Right cardiac atrium (tissue), 5 donors: ENCODE results near the gene B9D1. TPM values are rescaled to one million over a fixed set of nuclear protein-coding genes. Genes with fewer than 3 reads are reported as not detected.

ENCODE experiments used
- ATAC-seq, 2 donors: fragments of 200-7000 bp; cut with Tn5 transposase; one replicate each; pipeline versions ENCODE4 v1.8.0 to v1.9.1; 2020; ENCODE audit warnings: moderate library complexity in 2 of 2, mild to moderate bottlenecking in 1 of 2
- DNase-seq, 3 donors: peaks; one replicate each; pipeline ENCODE4 v3.0.0-alpha.2; 2020
- H3K27ac ChIP-seq: one replicate; pipeline ENCODE4 v1.5.1; 2013; ENCODE audit warnings: mild to moderate bottlenecking, low read length, control low read depth, moderate library complexity
- H3K27me3 ChIP-seq: one replicate; pipeline ENCODE4 v1.6.1; 2013; ENCODE audit not compliant: control insufficient read depth, insufficient read depth
- H3K4me1 ChIP-seq: one replicate; pipeline ENCODE4 v1.6.1; 2013; ENCODE audit warnings: low read length; ENCODE audit not compliant: control insufficient read depth, insufficient read depth
- H3K4me3 ChIP-seq: one replicate; pipeline ENCODE4 v1.5.1; 2013; ENCODE audit warnings: low read length, control low read depth
- H3K9me3 ChIP-seq: one replicate; pipeline ENCODE4 v1.6.1; 2013; ENCODE audit warnings: low read length; ENCODE audit not compliant: control insufficient read depth
- WGBS: extraction: QIAGEN DNeasy Blood & Tissue Kit; methylation state at CpG from one replicate; pipeline ENCODE4 v1.1.7; 2013; 5-methylcytosine and 5-hydroxymethylcytosine counted together
- intact Hi-C, 4 donors: fragments of 100-400 bp; cut with DNase I; formaldehyde crosslinking; loops; one replicate each; pipeline versions ENCODE4 v1.11.0 to v1.14.0; 2022 to 2023
- polyA plus RNA-seq: library from polyadenylated mRNA; stranded (reverse); fragments of 200-250 nt; gene quantifications from one replicate; pipeline ENCODE4 v1.2.3, GENCODE V29; 2013
- total RNA-seq, 4 donors: library from RNA; stranded (reverse); fragmentation: NEBNext Ultra II Directional; extraction: Animal tissue kit (Norgen Biotek cat#: 25700); gene quantifications; one replicate each; pipeline ENCODE4 v1.2.1, GENCODE V29; 2021
- donor health status: healthy with polysubstance abuse.
- donor health status: DM: no; HTN: yes; CAD: no.
- donor health status: DM: no; HTN: no; CAD: no.
- donor health status: DM: no; HTN: yes; CAD: no; lungs with severe emphysema.
- donor health status: DM: yes; HTN: yes; CAD: no.

B9D1 gene
- total and polyA plus RNA-seq, 5 donors, result 9.8 to 20.9 (median 12.2) TPM

DNA sequence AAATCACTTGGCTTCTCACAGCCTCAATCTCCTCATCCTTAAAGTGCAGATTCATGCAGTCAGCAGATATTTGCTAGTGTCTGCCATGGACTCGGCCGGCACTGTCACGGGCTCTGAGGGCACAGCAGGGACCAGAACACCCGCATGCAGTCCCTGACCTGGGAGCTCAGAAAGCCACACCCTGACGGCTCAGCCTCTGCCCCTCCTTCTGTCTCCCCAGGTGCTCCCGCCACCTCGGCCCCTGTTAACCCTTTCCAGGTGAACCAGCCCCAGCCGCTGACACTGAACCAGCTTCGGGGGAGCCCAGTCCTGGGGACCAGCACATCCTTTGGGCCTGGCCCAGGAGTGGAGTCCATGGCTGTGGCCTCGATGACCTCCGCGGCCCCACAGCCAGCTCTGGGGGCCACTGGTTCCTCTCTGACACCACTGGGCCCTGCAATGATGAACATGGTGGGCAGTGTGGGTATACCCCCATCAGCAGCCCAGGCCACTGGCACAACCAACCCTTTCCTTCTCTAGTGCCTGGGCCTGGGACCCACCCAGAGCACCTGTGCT, 28.7 kb downstream of the B9D1 start:
- no peak for ATAC-seq
- DNase-seq, result no peak
- H3K4me1 ChIP-seq, result peaks cover 10% of the 10 kb centered on the region
- no peaks in the 10 kb centered on the region for H3K27me3 ChIP-seq
- no peaks in the 10 kb centered on the region for H3K9me3 ChIP-seq
- intact Hi-C loops, result no loop called here
- H3K27ac ChIP-seq, result no peak overlapping the region
- WGBS, result 88% methylated on average over 12 of the region's 12 CpGs
- no peak overlapping the region for H3K4me3 ChIP-seq

DNA sequence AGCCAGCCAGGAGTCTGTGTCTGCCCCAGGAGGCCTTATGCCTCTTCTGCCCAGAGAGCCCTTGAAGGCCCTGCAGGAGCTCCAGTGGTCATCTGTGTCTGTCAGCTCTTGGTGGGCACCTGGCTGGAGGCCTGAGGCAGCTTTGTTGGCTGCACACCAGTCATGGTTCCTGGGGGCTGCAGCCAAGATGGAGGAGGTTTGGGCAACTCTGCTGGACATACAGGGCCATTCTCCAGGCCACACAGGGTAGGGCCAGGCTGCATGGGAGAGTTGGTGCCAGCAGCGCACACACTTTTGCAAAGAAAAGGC, 29.4 kb downstream of the B9D1 start:
- no peaks in the 10 kb centered on the region for H3K9me3 ChIP-seq
- H3K27ac ChIP-seq, result no peak overlapping the region
- peaks cover 9% of the 10 kb centered on the region for H3K4me1 ChIP-seq
- ATAC-seq (no peak), DNase-seq (no peak)
- H3K27me3 ChIP-seq, result no peaks in the 10 kb centered on the region
- 98% methylated on average over 1 of the region's 1 CpG for WGBS
- intact Hi-C loops, result no loop called here
- no peak overlapping the region for H3K4me3 ChIP-seq

DNA sequence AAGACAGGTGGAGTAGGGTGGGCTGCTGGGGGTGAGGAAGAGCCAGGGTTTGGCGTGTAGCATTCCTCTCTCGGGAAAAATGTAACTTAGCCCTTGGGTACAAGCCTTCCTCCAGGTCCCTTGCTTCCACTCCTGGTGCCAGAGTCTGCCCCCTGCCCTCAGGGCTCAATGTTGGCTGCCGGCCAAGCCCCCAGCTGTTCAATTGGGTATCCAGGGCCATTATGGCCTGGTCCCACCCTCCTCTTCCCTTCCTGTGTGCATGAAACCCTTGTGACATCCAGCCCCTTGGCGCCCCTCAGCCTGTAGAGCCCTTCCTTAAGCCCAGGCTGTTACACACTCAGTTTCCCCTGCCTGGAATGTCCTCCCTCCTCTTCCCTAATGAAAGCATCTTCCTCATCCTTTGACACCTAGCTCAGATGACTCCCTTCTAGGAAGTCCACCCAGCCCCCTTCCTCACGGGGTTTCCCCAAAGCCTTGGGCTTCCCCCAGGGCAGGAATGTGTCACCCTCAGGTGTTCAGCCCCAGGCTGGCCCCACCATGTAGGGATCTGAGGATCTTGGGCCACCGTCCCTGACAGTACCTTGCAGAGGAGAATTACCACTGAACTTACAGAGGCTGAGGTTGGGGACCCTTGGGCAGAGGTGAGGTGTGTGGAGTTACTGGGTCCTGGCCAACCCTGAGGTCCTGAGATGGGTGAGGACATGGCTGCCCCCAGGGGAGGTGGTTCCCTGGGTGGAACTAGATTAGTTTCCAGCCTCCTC, 30.0 kb downstream of the B9D1 start:
- Histone ChIP-seq H3K27me3 (no peaks in the 10 kb centered on the region), H3K4me3 (no peak overlapping the region), H3K4me1 (peaks cover 7% of the 10 kb centered on the region), H3K27ac (no peak overlapping the region), H3K9me3 (no peaks in the 10 kb centered on the region)
- intact Hi-C loops, result no loop called here
- DNase-seq, result peak in 2 of 3 donors; percentile 60 to 61
- no peak for ATAC-seq
- WGBS, result 67% methylated on average over 6 of the region's 6 CpGs

DNA sequence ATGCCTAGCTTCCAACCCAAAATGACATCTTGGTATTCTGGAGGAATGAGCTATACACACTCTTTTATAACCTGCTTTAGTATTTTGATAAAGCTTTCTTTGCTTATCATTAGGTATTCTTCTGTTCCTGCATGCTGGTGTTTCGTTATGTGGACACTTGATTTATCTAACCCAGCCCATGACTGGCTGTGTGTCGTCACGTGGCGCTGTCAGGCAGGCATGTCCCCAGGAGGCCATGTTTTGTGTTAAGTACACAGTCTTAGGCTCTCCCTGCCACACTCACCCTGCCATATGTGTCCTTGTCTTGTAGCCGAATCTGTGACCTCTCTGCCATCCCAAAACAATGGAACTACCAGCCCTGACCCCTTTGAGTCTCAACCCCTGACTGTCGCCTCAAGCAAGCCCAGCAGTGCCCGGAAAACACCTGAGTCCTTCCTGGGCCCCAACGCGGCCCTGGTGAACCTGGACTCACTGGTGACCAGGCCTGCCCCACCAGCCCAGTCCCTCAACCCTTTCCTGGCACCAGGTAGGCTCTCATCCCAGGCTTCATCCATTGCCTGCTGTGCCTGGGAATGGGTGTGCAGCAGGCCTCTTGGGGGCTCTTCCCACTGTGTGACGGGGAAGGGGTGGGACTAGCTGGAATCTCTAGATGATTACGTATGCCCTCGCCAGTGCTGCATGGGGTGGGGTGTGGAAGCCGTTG, 30.8 kb downstream of the B9D1 start:
- ATAC-seq (no peak), DNase-seq (no peak)
- H3K4me3 ChIP-seq, result no peak overlapping the region
- H3K27me3 ChIP-seq, result no peaks in the 10 kb centered on the region
- H3K9me3 ChIP-seq, result no peaks in the 10 kb centered on the region
- 82% methylated on average over 13 of the region's 13 CpGs for WGBS
- intact Hi-C loops, result no loop called here
- H3K27ac ChIP-seq, result no peak overlapping the region
- peaks cover under 1% of the 10 kb centered on the region for H3K4me1 ChIP-seq

DNA sequence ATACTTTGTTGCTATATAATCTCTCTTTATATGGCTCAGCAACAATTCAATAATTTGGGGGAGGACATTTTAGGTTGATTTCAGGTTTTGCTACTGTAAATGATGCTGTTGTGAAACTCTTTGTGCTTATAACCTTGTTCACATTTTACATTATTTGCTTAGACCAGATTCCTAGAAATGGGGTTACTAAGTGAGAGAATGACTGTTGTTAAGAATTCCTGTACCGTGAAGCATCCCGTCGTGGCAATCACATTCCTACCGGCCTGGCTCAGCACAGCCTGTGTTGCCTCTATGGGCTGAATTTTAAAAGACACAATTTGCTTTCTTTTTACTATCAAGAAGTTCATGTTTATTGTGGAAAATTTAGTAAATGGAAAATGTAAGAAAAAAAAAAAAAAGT, 31.4 kb downstream of the B9D1 start:
- Histone ChIP-seq H3K27me3 (no peaks in the 10 kb centered on the region), H3K9me3 (no peaks in the 10 kb centered on the region), H3K4me3 (no peak overlapping the region), H3K27ac (no peak overlapping the region), H3K4me1 (no peaks in the 10 kb centered on the region)
- WGBS, result 55% methylated on average over 4 of the region's 4 CpGs
- intact Hi-C loops, result no loop called here
- no peak for ATAC-seq
- DNase-seq, result no peak

DNA sequence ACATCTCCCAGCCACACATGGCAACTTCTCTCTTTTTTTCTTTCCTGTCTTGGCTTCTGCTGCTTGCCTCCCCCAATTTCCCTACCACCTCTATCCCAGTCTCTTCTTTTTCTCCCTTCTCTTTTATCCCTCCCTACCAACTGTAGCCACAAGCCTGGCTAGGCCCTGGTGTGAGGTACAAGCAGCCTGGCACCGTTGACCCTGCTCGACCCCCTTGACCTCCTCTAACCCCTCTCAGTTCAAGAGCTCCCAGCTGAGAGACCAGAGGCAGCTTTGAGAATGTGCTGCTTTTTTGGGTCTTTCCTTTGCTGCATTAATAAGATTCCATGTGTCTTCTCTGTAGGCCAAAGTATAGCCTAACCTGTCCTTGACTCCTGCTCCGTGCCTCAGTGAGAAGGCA, 32.3 kb downstream of the B9D1 start:
- no peak for ATAC-seq
- no peaks in the 10 kb centered on the region for H3K27me3 ChIP-seq
- WGBS, result 73% methylated on average over 3 of the region's 3 CpGs
- no peak overlapping the region for H3K27ac ChIP-seq
- DNase-seq, result no peak
- intact Hi-C loops, result no loop called here
- no peak overlapping the region for H3K4me3 ChIP-seq
- H3K9me3 ChIP-seq, result no peaks in the 10 kb centered on the region
- H3K4me1 ChIP-seq, result no peaks in the 10 kb centered on the region

DNA sequence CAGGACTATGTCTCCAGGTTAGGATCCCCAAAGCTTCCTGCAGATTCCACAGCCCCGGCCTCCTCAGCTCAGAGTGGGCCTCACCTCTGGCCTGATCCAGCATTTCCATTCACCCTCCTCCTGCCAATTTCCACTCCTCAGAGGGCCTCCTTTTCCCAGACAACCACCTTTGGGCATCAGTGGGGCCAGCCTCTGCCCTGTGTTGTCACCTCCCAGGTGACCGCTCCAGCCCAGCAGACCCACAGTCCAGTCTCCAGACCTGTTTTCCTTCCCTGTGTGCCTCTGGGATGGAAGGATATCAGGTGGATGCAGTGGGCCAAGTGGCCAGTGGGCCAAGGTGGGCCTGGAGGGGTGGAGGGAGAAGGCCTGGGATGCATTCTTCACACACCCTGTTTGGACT, 32.7 kb downstream of the B9D1 start:
- H3K9me3 ChIP-seq, result no peaks in the 10 kb centered on the region
- no peak overlapping the region for H3K4me3 ChIP-seq
- no peaks in the 10 kb centered on the region for H3K27me3 ChIP-seq
- DNase-seq (no peak), ATAC-seq (no peak)
- 94% methylated on average over 2 of the region's 2 CpGs for WGBS
- no peaks in the 10 kb centered on the region for H3K4me1 ChIP-seq
- H3K27ac ChIP-seq, result no peak overlapping the region
- intact Hi-C loops, result loop anchor here in 1 of 4 donors (10.0 kb wide), 1 partner anchor 55 kb away; the partner anchor contains the start of gene MFAP4

DNA sequence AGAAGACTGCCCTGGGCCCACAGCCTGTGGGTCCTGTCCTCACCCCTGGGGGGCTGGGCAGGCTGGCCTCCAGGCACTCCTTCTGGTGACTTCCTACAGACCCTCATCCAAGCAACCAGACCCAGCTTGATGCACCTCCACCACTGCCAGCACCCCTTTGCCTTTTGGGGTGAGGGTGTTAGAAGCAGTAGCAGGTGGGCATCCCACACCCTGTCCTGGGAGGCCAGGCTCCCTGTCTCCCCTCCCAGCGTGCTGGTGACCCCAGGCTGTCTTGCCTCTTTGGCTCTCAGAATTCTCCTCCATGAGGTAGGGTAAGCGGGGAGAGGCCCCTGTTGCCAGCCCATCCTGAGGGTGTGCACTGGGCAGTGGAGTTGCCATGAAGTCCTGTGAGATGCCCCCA, 33.4 kb downstream of the B9D1 start:
- Histone ChIP-seq H3K27me3 (no peaks in the 10 kb centered on the region), H3K27ac (no peak overlapping the region), H3K4me1 (no peaks in the 10 kb centered on the region), H3K4me3 (no peak overlapping the region), H3K9me3 (no peaks in the 10 kb centered on the region)
- DNase-seq, result no peak
- 96% methylated on average over 2 of the region's 2 CpGs for WGBS
- no peak for ATAC-seq
- intact Hi-C loops, result loop anchor here in 1 of 4 donors (10.0 kb wide), 1 partner anchor 56 kb away; the partner anchor contains the start of gene MFAP4

DNA sequence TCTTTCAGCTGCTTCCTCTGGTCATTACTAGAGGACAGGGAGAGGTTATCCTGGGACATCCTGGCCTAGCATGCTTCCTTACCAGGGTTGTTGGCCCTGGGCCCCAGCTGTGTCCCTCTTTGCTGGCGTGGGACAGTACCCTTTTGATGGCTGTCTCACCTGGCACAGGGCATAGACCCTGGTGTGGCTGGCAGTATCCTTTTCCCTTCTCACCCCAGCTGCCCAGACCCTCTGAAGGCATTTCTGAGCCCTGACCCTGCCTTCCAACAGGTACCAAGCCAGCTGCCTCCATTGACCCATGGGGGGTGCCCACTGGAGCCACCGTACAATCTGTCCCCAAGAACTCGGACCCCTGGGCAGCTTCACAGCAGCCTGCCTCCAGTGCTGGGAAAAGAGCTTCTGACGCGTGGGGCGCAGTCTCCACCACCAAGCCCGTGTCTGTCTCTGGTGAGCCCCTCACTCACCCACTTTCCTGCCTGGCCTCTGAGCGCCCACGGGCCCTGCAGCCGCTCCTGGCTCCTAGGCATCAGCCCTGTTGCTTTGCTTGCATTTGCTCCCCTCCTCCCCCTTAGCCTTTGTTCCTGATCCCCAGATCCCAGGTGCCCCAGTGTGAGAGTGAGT, 34.0 kb downstream of the B9D1 start:
- H3K4me3 ChIP-seq, result no peak overlapping the region
- DNase-seq (no peak), ATAC-seq (peak; percentile 6 to 9)
- H3K27ac ChIP-seq, result no peak overlapping the region
- 94% methylated on average over 10 of the region's 10 CpGs for WGBS
- no peaks in the 10 kb centered on the region for H3K4me1 ChIP-seq
- intact Hi-C loops, result loop anchor here in 1 of 4 donors (10.0 kb wide), 1 partner anchor 56 kb away; the partner anchor contains the start of gene MFAP4
- H3K27me3 ChIP-seq, result no peaks in the 10 kb centered on the region
- H3K9me3 ChIP-seq, result no peaks in the 10 kb centered on the region

DNA sequence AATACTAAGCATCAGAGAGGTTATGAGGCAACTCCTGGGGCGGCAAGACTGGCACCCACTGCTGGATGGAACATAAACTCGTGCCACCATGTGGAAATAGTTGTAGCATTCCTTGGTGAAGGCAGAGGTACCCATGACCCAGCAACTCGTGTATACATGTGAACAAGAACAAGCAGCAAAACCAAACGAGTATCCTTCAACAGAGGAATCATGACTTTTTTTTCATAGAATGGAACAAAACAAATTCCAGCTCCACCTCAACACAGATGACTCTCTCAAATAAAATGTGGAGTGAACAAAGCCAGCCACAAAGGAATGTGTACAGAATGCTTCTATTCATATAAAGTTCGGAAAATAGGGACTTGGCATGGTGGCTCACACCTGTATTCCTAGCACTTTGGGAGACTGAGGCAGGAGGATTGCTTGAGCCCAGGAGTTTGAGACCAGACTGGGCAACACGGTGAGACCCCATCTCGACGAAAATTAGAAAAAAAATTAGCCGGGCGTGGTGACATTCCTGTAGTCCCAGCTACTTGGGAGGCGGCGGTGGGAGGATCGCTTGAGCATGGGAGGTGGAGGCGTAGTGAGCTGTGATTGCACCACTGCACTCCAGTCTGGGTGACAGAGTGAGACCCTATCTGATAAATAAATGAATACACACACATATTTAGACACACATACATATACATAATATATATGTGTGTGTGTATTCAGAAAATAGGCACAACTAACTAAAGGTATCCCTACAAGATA, 35.3 kb downstream of the B9D1 start:
- intact Hi-C loops, result loop anchor here in 1 of 4 donors (10.0 kb wide), 1 partner anchor 58 kb away; the partner anchor contains the start of gene MFAP4
- H3K4me1 ChIP-seq, result no peaks in the 10 kb centered on the region
- H3K9me3 ChIP-seq, result no peaks in the 10 kb centered on the region
- H3K27me3 ChIP-seq, result no peaks in the 10 kb centered on the region
- no peak overlapping the region for H3K4me3 ChIP-seq
- no peak overlapping the region for H3K27ac ChIP-seq
- no peak for ATAC-seq
- no peak for DNase-seq
- WGBS, result 91% methylated on average over 14 of the region's 14 CpGs
